Cerebellar cortex (tissue), 1 donor: ENCODE measurements around the gene PRSS8.
A peak's percentile ranks its signal among the peaks of the same experiment; 100 is the strongest.
"Not testable (repeated sequence)": the region's sequence is repeated elsewhere in the genome, so short reads cannot be mapped to it uniquely, and the experiment has no call there.

ENCODE experiments used
- DNase-seq: peaks from one replicate; pipeline ENCODE4 v3.0.0-alpha.2; 2015; ENCODE audit warnings: low spot score

Gene PRSS8

DNA sequence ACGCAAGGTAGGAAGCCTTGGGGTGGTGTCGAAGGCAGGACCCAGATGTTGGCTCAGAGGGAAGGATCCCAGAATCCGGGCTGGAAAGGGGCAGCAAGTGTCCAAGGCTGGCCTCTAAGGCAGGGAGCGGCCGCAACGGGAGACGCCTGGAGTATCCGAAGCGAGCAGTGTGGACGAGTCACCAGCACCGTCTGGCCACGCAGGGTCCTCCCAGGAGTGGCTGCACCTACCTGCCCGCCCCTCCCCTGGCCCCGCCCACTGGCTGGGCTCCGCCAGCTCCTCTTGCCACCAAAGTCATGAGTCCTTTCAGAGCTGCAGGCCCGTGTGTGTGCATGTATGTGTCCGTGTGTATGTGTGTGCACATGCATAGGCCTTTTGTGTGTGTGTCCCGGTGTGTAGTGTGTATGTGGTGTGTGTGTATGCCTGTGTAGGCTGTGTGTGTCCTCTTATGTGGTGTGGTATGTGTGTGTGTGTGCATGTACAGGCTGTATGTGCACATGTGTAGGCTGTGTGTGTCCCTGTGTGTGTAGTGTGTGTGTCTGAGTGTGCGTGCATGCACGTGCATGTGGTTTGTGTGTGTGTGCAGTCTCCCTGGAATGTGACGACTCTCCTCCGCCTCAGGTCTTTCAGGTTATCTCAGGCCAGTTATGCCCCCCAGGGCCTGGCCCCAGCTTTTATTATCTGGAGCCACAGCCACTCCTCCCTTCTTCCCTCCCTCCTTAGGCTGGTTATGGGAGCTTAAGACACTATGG, at the start of gene PRSS8:
PRSS8 (minus strand) TSS at position 193 of the 752 bp plus-strand sequence. CDS start 229 bp downstream, outside the sequence.
- no peak for DNase-seq

DNA sequence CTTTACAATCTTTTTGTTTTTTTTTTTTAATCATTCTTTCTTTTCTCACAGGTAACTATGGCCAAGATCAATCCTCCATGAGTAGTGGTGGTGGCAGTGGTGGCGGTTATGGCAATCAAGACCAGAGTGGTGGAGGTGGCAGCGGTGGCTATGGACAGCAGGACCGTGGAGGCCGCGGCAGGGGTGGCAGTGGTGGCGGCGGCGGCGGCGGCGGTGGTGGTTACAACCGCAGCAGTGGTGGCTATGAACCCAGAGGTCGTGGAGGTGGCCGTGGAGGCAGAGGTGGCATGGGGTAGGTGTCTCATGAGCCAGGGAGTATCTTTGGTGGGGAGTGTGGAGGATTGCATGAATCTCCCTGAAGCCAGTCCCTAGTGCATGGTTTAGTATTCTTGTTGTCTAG, 49.4 kb upstream of the PRSS8 start:
- DNase-seq, result no peak

DNA sequence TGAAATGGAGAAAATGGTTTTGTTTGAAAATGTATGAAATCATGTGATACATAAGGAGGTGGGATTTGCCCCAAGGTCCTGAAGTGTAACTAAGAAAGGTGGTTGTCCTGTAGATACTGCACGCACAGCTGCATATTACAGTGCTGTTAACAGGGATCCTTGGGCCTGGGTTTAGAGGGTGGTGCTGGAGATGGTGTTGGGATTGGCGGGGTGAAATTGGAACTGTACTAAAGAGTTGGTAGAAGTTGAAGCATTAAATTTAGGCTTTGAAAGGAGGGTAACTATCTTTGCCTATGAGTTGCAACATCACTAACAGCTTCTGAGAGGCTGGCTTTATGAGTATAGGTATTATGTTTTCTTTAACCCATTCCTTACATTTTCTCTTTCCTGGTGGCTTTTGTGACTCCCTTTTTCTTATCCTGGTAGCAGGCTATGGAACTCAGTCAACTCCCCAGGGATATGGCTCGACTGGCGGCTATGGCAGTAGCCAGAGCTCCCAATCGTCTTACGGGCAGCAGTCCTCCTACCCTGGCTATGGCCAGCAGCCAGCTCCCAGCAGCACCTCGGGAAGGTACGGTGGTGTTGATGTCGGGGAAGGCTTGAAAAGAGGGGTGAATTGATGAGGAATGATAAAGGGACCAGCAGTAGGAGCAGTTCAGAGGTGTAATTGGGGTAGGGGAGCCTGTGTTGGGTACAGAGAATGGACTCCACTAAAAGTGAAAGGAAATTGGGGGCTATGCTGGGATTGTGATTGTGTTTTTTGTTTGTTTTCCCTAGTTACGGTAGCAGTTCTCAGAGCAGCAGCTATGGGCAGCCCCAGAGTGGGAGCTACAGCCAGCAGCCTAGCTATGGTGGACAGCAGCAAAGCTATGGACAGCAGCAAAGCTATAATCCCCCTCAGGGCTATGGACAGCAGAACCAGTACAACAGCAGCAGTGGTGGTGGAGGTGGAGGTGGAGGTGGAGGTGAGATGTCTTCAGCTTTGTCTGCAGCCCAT, 48.2 kb upstream of the PRSS8 start:
- no peak for DNase-seq

DNA sequence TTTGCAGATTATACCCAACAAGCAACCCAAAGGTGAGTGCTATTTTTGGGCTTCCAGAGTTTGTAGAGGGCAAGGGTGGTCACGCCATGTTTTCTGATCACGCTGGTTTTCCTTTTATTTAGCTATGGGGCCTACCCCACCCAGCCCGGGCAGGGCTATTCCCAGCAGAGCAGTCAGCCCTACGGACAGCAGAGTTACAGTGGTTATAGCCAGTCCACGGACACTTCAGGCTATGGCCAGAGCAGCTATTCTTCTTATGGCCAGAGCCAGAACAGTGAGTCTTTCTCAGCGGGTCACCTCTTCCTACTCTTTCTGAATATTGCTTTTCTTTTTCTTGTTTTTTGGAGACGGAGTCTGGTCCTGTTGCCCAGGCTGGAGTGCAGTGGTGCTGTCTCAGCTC, 46.9 kb upstream of the PRSS8 start:
- DNase-seq, result no peak

DNA sequence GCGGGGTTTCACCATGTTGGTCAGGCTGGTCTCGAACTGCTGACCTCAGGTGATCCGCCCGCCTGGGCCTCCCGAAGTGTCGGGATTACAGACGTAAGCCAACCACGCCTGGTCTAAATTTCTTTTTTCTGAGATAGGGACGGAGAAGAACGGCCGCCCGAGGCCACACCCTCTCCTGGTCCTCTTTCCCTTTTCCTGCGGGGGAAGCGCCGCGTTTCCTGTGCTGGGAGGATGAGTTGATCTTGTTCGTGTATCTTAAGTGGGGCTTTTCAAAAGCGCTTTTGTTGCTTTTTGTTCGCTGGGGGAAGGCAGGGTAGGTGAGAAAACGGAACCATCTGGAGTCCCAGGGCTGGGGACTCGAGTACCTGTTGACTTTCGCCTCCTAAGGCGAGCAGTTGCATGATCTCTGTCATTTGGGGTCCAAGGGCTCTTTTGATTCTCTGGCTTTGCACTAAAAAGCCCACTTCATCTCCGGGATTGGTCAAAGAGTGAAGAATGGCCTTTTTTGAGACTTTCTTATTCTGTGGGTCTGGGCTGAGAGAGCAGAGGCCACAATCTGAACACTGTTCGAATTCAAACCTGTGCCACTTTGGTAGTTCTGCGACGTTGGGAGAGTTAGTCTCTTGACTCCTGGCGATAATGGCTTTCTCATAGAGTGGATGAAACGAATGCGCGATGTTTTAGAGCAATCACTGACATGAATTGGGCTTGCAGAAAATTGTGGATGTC, 45.7 kb upstream of the PRSS8 start:
- no peak for DNase-seq

DNA sequence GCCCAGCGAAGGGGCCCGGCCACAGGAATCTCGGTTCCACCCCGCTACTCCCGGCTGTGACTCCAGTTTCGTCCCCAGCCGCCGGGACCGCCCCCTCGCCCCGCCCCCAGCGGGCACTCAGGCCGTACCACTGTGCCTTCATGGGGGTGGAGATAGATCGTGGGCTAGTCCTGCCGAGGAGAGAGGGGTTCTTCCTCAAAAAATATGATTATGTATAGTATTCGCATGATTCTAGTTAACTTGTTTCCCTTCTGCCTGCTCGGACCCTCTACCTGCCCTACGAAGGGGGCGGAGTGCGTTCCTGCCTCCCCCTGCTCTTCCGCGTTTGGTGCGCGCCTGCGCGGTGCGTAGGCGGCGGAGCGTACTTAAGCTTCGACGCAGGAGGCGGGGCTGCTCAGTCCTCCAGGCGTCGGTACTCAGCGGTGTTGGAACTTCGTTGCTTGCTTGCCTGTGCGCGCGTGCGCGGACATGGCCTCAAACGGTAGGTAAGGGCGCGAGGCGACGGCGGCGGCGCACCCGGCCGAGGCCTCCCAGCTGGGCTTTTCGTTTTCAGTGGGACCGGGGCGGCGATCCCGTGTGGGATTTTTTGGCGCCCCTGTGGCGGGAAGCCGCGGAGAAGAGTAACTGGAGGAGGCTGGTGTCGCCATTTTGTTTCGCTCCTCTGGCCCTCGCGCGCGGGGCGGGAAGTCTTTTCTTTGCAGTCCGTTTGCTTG, 44.4 kb upstream of the PRSS8 start, which contains the start of gene FUS:
FUS (plus strand) TSS at position 393 of the 713 bp plus-strand sequence; CDS start at position 469, 76 bp downstream.
- peak; percentile 93 for DNase-seq

DNA sequence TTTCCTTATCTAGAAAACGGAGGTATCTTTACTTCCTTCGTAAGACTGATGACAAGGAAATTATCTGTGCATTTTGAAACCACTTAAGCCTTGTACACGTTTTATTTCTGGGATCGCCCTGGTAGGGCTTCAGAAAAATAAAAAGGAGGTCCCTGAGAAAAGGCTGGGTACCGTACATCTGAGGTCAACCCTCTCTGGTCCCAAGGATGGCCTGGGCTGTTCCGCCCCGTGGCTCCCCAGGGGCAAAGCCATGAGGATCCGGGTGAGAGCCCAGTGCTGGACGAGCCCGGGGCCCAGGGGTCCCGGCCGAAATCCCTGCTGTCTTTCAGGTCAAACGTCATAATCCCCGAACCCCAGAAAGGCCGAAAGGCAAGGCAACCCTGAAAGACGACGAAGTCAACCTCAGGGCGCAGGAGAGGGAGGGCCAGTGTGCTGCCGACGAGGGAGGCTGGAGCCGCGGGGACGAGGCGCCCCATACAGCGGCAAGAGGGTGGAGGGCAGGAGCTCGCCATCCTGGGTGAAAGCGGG, 43.8 kb upstream of the PRSS8 start:
- no peak for DNase-seq

DNA sequence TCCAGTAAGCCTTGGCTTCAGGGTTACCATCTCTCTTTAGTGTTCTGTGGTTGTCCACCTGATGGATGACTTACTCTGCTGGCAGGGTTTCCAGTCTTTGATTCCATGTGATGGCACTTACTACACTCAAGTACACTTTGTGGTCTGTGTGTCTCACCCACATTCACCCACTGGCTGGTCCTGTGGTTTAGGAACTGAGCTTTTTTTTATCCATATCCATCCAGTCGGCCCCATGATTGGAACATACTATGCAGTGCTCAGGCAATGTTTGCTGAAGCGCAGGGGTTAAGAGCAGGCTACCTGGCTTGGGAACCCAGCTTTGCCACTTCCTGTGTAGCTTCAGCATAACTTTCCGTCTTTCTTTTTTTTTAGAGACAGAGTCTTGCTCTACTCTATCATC, 41.6 kb upstream of the PRSS8 start:
- no peak for DNase-seq

DNA sequence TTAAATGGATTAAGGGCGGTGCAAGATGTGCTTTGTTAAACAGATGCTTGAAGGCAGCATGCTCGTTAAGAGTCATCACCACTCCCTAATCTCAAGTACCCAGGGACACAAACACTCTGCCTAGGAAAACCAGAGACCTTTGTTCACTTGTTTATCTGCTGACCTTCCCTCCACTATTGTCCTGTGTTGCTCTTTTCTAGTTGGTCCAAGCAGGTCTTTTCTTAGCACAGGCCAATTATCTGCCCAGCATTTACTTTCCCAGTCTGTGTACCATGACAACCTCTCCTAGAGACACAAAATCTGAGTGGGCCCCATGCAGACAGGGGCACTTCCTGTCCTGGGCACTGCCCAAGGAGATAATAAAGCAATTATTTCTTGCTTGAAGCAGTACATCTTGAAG, 34.5 kb upstream of the PRSS8 start:
- not testable (repeated sequence) for DNase-seq

DNA sequence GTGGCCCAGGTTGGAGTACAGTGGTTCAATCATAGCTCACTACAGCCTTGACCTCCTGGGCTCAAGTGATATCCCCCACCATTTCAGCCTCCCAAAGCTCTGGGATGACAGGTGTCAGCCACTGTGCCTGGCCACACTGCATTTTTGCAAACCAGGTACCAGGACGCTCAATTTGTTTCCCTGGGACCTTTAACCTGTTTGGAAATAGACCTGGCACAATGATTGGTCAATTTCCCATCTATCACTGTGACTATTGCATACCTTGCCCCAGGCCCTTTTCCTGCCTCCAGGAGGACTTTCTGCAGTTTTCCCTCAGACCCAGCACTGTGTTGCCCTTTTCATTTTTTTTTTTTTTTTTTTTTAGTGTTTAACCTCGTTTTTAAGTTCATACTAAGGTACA, 33.3 kb upstream of the PRSS8 start:
- DNase-seq, result no peak

DNA sequence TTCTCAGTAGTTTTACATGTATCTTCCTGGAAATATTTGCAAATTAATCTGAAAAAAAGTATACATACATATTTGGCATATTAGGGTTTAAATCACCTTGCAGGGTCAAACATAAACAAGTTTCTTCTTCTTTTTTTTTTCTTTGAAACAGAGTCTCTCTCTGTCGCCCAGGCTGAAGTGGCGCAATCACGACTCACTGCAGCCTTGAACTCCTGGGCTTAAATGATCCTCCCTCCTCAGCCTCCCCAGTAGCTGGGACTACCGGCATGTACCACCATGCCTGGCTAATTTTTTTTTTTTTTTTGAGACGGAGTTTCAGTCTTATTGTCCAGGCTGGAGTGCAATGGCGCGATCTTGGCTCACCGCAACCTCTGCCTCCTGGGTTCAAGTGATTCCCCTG, 31.8 kb upstream of the PRSS8 start:
- DNase-seq, result no peak

DNA sequence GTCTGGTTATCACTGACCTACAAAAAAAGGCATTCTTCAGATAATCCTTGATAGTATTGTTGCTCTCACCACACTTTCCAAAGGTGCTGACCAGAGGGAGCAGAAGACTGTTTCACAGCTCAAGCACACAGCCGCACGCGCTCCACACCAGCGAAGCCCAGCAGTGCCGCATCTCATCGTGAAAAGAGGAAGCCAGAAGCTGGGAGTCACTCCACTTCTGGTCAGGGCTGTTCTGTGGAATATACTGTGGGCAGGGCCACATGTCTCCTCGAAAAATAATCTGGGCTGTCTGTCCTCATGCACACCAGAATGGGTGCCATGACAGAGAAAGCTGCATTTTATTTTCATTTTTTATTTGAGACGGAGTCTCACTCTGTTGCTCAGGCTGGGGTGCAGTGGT, 21.6 kb upstream of the PRSS8 start:
- no peak for DNase-seq

DNA sequence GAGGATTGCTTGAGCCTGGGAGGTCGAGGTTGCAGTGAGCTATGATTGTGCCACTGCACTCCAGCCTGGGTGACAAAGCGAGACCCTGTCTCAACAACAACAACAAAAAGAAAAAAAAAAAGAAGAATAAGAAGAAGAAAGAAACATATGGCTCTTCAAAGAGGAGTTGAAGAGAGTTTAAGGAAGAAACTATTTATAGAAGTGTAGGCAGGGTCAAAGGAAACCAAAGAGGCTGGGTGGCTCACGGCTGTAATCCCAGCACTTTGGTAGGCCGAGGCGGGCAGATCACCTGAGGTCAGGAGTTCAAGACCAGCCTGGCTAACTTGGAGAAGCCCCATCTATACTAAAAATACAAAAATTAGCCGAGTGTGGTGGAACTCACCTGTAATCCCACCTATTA, 15.4 kb upstream of the PRSS8 start:
- not testable (repeated sequence) for DNase-seq

DNA sequence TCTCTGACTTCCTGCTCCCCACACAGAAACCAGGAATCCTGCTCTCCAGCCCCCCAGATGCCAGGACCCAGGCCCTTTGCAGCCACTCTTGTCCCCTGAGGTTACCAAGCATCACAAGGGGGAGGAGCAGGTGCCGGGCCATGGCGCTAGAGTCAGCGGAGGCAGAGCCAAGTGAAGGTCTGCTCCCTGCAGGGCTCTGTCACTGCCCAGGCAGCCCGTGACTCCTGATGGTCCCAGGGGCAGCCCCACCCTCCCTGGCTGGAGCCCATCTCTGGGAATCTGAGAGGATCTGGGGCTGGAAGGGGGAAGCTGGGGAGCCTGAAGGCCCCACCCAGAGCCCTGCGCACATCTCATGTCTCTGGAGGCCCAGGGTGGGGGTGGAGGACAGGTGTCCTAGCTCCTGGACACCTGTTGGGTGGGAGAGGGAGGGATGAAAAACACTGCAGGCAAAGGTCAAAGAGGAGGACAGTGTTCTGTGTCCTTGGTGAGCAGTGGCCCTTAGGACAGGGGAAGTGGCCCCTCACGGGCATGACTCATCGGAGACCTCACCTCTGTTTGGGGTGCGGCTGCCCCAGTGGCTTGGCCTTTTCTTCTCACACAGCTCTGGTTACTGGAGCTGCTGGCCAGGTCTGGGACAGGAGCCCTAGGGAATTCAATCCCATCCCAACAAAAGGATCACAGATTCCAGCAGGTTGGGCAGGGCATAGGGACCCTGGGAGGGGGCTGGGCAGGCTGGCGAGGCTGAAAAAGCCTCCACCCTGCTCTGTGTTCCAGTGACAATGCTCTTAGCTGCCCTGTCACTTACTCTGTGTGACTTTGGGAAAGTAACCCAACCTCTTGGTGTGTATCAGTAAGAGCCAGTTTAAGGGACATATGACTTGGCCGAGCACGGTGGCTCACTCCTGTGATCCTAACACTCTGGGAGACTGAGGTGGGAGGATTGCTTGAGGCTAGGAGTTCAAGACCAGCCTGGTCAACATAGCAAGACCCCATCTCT, 14.7 kb upstream of the PRSS8 start, which contains the start of gene PRSS36:
PRSS36 (minus strand) TSS at position 173 of the 997 bp plus-strand sequence; CDS start at position 142, 31 bp downstream.
- no peak for DNase-seq

DNA sequence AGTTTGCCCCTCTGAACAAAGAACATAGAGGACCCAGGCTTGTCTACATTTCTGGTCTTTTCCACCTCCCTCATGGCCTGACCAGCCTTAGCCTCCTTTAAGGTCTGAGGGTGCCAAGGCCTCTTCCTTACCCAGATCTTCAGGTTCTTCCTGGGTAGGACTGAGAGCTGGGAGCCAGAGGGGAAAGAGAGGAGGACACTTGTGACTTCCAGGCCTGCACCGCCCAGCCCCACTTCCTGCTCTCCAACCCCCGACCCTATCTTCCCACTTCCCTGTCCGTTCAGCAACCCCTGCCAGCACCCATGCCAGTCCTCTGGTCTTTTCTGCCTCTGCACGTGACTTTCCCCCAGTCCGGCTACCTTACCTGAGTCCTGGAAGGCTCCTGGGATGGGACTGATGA, 13.8 kb upstream of the PRSS8 start:
- DNase-seq, result no peak

DNA sequence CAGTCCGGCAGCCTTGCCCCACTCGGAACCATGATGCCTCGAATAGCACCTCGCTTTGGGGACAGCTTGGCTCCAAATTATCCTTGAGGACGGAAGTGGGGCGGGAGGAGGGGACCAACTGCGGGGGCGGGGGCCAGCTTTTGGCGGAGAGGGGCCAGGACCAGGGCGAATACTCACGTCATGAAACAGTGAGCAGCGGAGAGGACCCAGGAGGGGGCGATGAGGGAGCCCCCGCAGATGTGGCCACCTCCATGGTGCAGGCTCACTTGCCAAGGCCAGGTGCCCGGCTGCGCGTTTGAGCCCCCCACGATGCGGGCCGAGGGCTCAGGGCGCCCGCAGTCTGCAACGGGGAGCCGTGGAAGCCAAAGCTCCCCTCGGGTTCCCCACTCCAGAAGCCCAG, 13.4 kb upstream of the PRSS8 start:
- DNase-seq, result no peak

DNA sequence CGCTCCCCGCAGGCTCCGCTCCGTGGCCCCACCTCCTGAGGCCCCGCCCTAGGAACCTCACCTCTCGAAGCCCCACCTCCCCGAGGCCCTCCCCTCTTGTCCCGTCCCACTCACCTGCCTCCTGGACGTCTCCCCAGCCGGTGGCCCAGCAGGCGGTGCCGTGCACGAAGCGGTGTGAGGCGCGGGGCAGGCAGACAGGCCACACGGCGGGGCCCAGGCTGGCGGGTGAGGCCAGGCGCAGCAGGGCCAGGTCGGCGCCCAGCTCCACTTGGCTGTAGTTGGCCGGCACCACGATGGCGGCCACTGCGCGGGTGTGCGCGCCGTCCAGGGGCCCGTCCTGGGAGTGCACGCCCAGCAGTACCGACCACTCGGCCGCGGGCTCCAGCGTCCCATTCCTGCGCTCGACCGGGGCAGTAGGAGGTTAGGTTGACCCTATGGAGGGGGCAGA, 12.8 kb upstream of the PRSS8 start:
- DNase-seq, result no peak

DNA sequence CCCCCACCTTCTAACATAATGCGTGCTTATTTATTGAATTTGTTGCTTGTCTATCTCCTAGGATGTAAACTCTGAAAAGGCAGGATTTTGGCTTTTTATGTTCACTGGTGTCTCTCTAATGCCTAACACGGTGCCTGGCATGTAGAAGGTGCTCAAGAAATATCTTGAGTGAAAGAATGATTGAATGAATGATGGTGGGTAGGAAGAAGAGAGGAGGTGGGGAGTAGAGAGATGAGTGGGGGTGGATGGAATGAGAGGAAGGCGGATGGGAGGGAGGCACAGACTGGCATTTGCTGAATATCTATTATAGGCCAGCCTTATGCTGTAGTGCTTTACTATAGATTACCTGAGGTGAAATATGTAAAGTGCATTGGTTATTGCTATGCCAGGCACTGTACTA, 12.0 kb upstream of the PRSS8 start:
- no peak for DNase-seq

DNA sequence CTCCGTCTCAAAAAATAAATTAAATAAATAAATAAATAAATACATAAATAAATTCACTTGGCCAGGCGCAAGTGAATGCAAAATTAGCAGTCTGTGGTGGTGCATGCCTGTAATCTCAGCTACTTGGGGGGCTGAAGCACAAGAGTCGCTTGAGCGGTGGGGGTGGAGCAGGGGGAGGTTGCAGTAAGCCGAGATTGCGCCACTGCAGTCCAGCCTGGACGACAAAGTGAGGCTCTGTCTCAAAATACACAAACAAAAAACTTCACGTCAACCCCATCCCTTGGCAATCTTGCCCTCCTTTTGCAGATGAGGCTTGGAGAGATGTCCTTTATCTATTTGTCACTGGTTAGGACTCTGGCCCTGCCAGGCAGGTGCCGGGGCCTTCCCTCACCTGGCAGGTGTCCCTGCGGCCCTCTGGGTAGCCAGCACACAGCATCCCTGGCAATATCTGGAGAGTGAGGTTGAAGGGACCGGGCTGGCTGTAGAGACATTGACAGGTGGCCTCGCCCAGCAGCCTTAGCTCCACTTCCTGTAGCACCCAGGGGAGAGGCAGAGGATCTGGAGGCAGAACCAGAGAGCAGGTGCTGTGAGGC, 10.0 kb upstream of the PRSS8 start:
- DNase-seq, result no peak
